Peyer's patch (tissue), 4 donors: ENCODE measurements around the gene CCDC51. TPM values are rescaled to one million over a fixed set of nuclear protein-coding genes. Genes with fewer than 3 reads are reported as not detected.
A peak's percentile ranks its signal among the peaks of the same experiment; 100 is the strongest.

Experiments
- DNase-seq, 3 donors: peaks; one replicate each; pipeline ENCODE4 v3.0.0-alpha.2; 2017 to 2019
- H3K27ac ChIP-seq, 4 donors: fragments of 200-600 bp; sonication (generic); one replicate each; pipeline ENCODE4 v1.5.1; 2016 to 2019
- H3K27me3 ChIP-seq, 2 donors: fragments of 200-600 bp; sonication (generic); one replicate each; pipeline ENCODE4 v1.5.1; 2019
- H3K36me3 ChIP-seq, 3 donors: fragments of 200-600 bp; sonication (generic); one replicate each; pipeline ENCODE4 v1.5.1; 2016 to 2019
- H3K4me1 ChIP-seq, 4 donors: fragments of 200-600 bp; sonication (generic); one replicate each; pipeline ENCODE4 v1.5.1; 2016 to 2019
- H3K4me3 ChIP-seq, 4 donors: fragments of 200-600 bp; sonication (generic); 1 replicate in 3 of 4; 2 replicates in 1 of 4; pipeline ENCODE4 v1.5.1; 2016 to 2019; ENCODE audit warnings: mild to moderate bottlenecking in 1 of 4
- H3K9me3 ChIP-seq, 4 donors: fragments of 200-600 bp; sonication (generic); one replicate each; pipeline ENCODE4 v1.5.1; 2016 to 2019; ENCODE audit warnings: mild to moderate bottlenecking in 1 of 4
- POLR2A ChIP-seq, 2 donors: fragments of 450-650 bp; IDR thresholded peaks; one replicate each; pipeline ENCODE4 v1.5.1; 2017; ENCODE audit warnings: antibody characterized with exemption in 2 of 2, mild to moderate bottlenecking in 2 of 2, moderate library complexity in 2 of 2
- total RNA-seq, 4 donors: library from RNA; depleted of rRNA; stranded (reverse); fragments of >200 nt; gene quantifications; one replicate each; pipeline ENCODE4 v1.1.0, GENCODE V29; 2016
- TF ChIP-seq, protein P1 (sequence below), 6 experiments: fragments of 450-650 bp in 4 of 6; fragments of 200-600 bp in 2 of 6; sonication (generic) in 1 of 6; IDR thresholded peaks; one replicate each; pipeline ENCODE4 v1.5.1; 2017 to 2019; ENCODE audit warnings: antibody characterized with exemption in 6 of 6, mild to moderate bottlenecking in 3 of 6, moderate library complexity in 1 of 6

The CCDC51 gene
- total RNA-seq, 4 donors from 2014 or later, result 7.4 to 13.1 (median 9.1) TPM

- Histone ChIP-seq H3K27ac (peak overlapping the region in 3 of 4 donors; percentile 67 to 86 (median 77)), H3K4me1 (peaks cover 3 to 48% (median 10%) of the 10 kb centered on the region in 4 donors), H3K4me3 (peak overlapping the region in 1 of 4 donors; percentile 26), H3K27me3 (no peaks in the 10 kb centered on the region), H3K9me3 (no peaks in the 10 kb centered on the region), H3K36me3 (peaks cover 0 to 5% (median 0%) of the 10 kb centered on the region in 3 donors)
- TF ChIP-seq POLR2A (IDR thresholded peaks at IDR 0.05), result no peak
- TF ChIP-seq, protein P1, sequence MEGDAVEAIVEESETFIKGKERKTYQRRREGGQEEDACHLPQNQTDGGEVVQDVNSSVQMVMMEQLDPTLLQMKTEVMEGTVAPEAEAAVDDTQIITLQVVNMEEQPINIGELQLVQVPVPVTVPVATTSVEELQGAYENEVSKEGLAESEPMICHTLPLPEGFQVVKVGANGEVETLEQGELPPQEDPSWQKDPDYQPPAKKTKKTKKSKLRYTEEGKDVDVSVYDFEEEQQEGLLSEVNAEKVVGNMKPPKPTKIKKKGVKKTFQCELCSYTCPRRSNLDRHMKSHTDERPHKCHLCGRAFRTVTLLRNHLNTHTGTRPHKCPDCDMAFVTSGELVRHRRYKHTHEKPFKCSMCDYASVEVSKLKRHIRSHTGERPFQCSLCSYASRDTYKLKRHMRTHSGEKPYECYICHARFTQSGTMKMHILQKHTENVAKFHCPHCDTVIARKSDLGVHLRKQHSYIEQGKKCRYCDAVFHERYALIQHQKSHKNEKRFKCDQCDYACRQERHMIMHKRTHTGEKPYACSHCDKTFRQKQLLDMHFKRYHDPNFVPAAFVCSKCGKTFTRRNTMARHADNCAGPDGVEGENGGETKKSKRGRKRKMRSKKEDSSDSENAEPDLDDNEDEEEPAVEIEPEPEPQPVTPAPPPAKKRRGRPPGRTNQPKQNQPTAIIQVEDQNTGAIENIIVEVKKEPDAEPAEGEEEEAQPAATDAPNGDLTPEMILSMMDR (IDR thresholded peaks at IDR 0.05), result peak in 4 of 6 experiments; percentile 7 to 58 (median 46)
- DNase-seq, result peak in 2 of 3 donors; percentile 51 to 62
Measured at GRCh38 chr3:48432411-48433371, 7.2 kb downstream of the CCDC51 start.

- Histone ChIP-seq H3K4me1 (peaks cover 3 to 61% (median 10%) of the 10 kb centered on the region in 4 donors), H3K9me3 (no peaks in the 10 kb centered on the region), H3K27ac (peak overlapping the region in 2 of 4 donors; percentile 80 to 98), H3K36me3 (peaks cover 0 to 5% (median 0%) of the 10 kb centered on the region in 3 donors), H3K4me3 (no peak overlapping the region), H3K27me3 (no peaks in the 10 kb centered on the region)
- peak in 1 of 3 donors; percentile 43 for DNase-seq
- TF ChIP-seq POLR2A (IDR thresholded peaks at IDR 0.05), result no peak
- TF ChIP-seq, protein P1 (IDR thresholded peaks at IDR 0.05), result no peak
Measured at GRCh38 chr3:48431224-48432029, 8.5 kb downstream of the CCDC51 start.

DNA sequence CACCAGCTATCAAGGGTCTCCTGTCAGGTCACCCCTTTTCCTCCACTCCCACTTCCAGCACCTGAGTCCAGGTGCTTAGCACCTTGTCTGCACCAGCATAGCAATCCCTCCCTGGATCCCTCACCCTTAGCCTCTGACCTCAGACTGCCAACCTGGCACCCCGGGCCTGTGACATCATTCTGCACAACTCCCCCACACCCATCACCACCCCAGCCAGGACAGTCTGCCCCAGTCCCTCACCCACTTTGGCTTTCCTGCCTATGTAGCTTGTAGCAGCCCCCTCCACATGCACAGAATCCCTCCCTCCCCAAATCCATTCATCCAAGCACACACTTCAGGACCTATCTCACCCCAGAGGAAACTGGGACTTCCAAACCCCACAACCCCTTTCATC is 9.2 kb downstream of the CCDC51 start:
- H3K27ac ChIP-seq, result peak overlapping the region; percentile 73 to 98 (median 88)
- TF ChIP-seq POLR2A (IDR thresholded peaks at IDR 0.05), result no peak
- TF ChIP-seq, protein P1 (IDR thresholded peaks at IDR 0.05), result no peak
- H3K9me3 ChIP-seq, result no peaks in the 10 kb centered on the region
- no peaks in the 10 kb centered on the region for H3K27me3 ChIP-seq
- peak in 1 of 3 donors; percentile 46 for DNase-seq
- H3K4me3 ChIP-seq, result no peak overlapping the region
- H3K4me1 ChIP-seq, result peaks cover 3 to 63% (median 10%) of the 10 kb centered on the region in 4 donors
- H3K36me3 ChIP-seq, result peaks cover 0 to 5% (median 0%) of the 10 kb centered on the region in 3 donors

DNA sequence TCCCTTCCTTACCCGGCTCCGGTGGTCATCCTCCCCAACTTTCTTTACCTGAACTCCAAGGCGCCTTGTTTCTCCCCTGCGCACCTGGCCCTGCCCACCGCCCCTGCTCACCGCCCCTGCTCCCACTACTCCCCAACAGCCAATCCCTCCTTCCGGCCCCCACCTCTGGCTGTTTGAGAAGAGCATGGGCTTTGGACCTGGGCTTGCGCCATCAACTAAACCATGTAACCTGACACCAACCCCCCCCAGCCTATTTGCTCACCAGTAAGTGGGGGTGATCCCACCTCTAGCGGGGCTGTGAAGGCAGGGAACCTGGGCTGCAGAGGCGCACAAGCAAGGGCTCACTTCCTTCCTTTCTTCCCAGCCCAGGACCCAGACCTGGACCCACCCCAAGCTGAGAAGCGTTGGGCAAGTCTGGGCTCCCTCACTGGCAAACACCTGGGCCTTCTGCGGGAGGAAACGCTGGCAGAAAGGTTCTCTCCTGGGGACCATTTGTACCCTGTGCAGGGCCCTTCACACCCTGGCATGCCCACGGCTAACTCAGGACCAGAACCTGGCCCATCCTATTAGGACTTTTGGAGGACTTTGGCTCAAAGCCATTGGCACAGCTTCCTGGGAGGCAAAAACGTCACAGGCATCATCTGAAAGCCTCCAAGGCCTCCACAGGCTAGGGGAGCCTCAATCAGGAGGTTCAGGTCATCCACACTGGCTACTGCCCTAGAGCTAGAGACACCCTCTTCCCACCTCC is 9.8 kb downstream of the CCDC51 start, which contains the start of gene PLXNB1:
Gene PLXNB1, minus strand, starts transcription at position 127 of the 748 bp plus-strand sequence. CDS start 5,475 bp downstream, outside the sequence.
- Histone ChIP-seq H3K36me3 (peaks cover 0 to 5% (median 0%) of the 10 kb centered on the region in 3 donors), H3K4me3 (peak within 1 kb of the TSS; percentile 78 to 99 (median 86)), H3K4me1 (peaks cover 3 to 66% (median 10%) of the 10 kb centered on the region in 4 donors), H3K27ac (peak within 1 kb of the TSS; percentile 73 to 98 (median 88)), H3K9me3 (no peaks in the 10 kb centered on the region), H3K27me3 (no peaks in the 10 kb centered on the region)
- peak in 1 of 2 donors; percentile 61 for TF ChIP-seq POLR2A (IDR thresholded peaks at IDR 0.05)
- TF ChIP-seq, protein P1 (IDR thresholded peaks at IDR 0.05), result no peak
- DNase-seq, result peak; percentile 49 to 88 (median 79)
